KMS-11 (cell line): ENCODE data around the gene EYA4.
"Not testable (repeated sequence)": the region's sequence is repeated elsewhere in the genome, so short reads cannot be mapped to it uniquely, and the experiment has no call there.

Experiments used
- H2AFZ ChIP-seq: fragments of 200-600 bp; sonication (generic); 2 replicates; pipeline ENCODE4 v1.6.1; 2016; ENCODE audit warnings: antibody characterized with exemption, mixed run types, low read depth
- H3K27ac ChIP-seq: fragments of 200-600 bp; sonication (generic); 2 replicates; pipeline ENCODE4 v1.6.1; 2016; ENCODE audit warnings: mild to moderate bottlenecking, mixed run types
- H3K27me3 ChIP-seq: fragments of 200-600 bp; sonication (generic); 2 replicates; pipeline ENCODE4 v1.6.1; 2017; ENCODE audit warnings: mild to moderate bottlenecking, low read depth, mixed run types, moderate library complexity; ENCODE audit not compliant: insufficient read depth
- H3K36me3 ChIP-seq: fragments of 200-600 bp; sonication (generic); 2 replicates; pipeline ENCODE4 v1.6.1; 2017; ENCODE audit warnings: mild to moderate bottlenecking, mixed run types; ENCODE audit not compliant: insufficient read depth
- H3K4me1 ChIP-seq: fragments of 200-600 bp; sonication (generic); 2 replicates; pipeline ENCODE4 v1.6.1; 2016; ENCODE audit warnings: mild to moderate bottlenecking, low read depth, mixed run types; ENCODE audit not compliant: poor library complexity, severe bottlenecking
- H3K4me2 ChIP-seq: fragments of 200-600 bp; sonication (generic); 2 replicates; pipeline ENCODE4 v1.7.0; 2016; ENCODE audit warnings: mild to moderate bottlenecking, mixed run types
- H3K4me3 ChIP-seq: fragments of 200-600 bp; sonication (generic); IDR thresholded peaks from 2 replicates; pipeline ENCODE4 v1.6.1; 2017; ENCODE audit warnings: low read depth, low read length, mixed read lengths; ENCODE audit not compliant: insufficient read depth
- H3K79me2 ChIP-seq: fragments of 200-600 bp; sonication (generic); 2 replicates; pipeline ENCODE4 v1.6.1; 2016; ENCODE audit warnings: low read depth, mixed run types; ENCODE audit not compliant: insufficient read depth
- H3K9ac ChIP-seq: fragments of 200-600 bp; sonication (generic); 2 replicates; pipeline ENCODE4 v1.6.1; 2016; ENCODE audit warnings: mild to moderate bottlenecking, mixed run types
- H4K20me1 ChIP-seq: fragments of 200-600 bp; sonication (generic); 2 replicates; pipeline ENCODE4 v1.6.1; 2016; ENCODE audit warnings: mild to moderate bottlenecking, mixed run types; ENCODE audit not compliant: insufficient read depth
- CTCF ChIP-seq: fragments of 200-600 bp; sonication (generic); conservative IDR thresholded peaks from 2 replicates; pipeline ENCODE4 v1.6.1; 2017; ENCODE audit warnings: low read depth, mild to moderate bottlenecking, antibody characterized with exemption, low read length, moderate library complexity, mixed read lengths

The EYA4 gene

GRCh38 chr6:133549371-133549801 is 308.2 kb downstream of the EYA4 start:
- Histone ChIP-seq H3K27ac (no peak overlapping the region), H2AFZ (no peak overlapping the region), H3K9ac (no peak overlapping the region), H4K20me1 (no peaks in the 10 kb centered on the region), H3K27me3 (no peaks in the 10 kb centered on the region), H3K4me1 (no peaks in the 10 kb centered on the region), H3K79me2 (no peaks in the 10 kb centered on the region), H3K4me2 (no peak overlapping the region), H3K36me3 (no peaks in the 10 kb centered on the region), H3K4me3 (no peak overlapping the region)
- TF ChIP-seq CTCF: no peak

- Histone ChIP-seq H3K9ac (no peak overlapping the region), H3K27ac (no peak overlapping the region), H2AFZ (no peak overlapping the region), H3K4me3 (no peak overlapping the region), H3K4me1 (no peaks in the 10 kb centered on the region), H3K27me3 (no peaks in the 10 kb centered on the region), H4K20me1 (no peaks in the 10 kb centered on the region), H3K4me2 (no peak overlapping the region), H3K79me2 (no peaks in the 10 kb centered on the region), H3K36me3 (no peaks in the 10 kb centered on the region)
- TF ChIP-seq CTCF: no peak
Measured at GRCh38 chr6:133550026-133550425, 308.9 kb downstream of the EYA4 start.

- H3K79me2 ChIP-seq: no peaks in the 10 kb centered on the region
- H3K9ac ChIP-seq: no peak overlapping the region
- no peak overlapping the region for H3K4me3 ChIP-seq
- H3K36me3 ChIP-seq: no peaks in the 10 kb centered on the region
- no peak overlapping the region for H3K27ac ChIP-seq
- no peak overlapping the region for H2AFZ ChIP-seq
- H4K20me1 ChIP-seq: no peaks in the 10 kb centered on the region
- no peak overlapping the region for H3K4me2 ChIP-seq
- H3K4me1 ChIP-seq: no peaks in the 10 kb centered on the region
- H3K27me3 ChIP-seq: no peaks in the 10 kb centered on the region
- no peak for TF ChIP-seq CTCF
Measured at GRCh38 chr6:133551436-133551835, 310.3 kb downstream of the EYA4 start.

- Histone ChIP-seq H3K9ac (no peak overlapping the region), H3K27me3 (no peaks in the 10 kb centered on the region), H3K36me3 (no peaks in the 10 kb centered on the region), H3K79me2 (no peaks in the 10 kb centered on the region), H3K27ac (no peak overlapping the region), H4K20me1 (no peaks in the 10 kb centered on the region), H3K4me2 (no peak overlapping the region), H2AFZ (no peak overlapping the region), H3K4me3 (no peak overlapping the region), H3K4me1 (no peaks in the 10 kb centered on the region)
- TF ChIP-seq CTCF: no peak
Measured at GRCh38 chr6:133551847-133552341, 310.7 kb downstream of the EYA4 start.

- no peak overlapping the region for H3K4me3 ChIP-seq
- H3K4me2 ChIP-seq: no peak overlapping the region
- no peaks in the 10 kb centered on the region for H3K36me3 ChIP-seq
- H4K20me1 ChIP-seq: no peaks in the 10 kb centered on the region
- no peak overlapping the region for H3K9ac ChIP-seq
- H3K27me3 ChIP-seq: no peaks in the 10 kb centered on the region
- no peak overlapping the region for H3K27ac ChIP-seq
- no peaks in the 10 kb centered on the region for H3K79me2 ChIP-seq
- peak; percentile 71 for TF ChIP-seq CTCF
- H3K4me1 ChIP-seq: no peaks in the 10 kb centered on the region
- no peak overlapping the region for H2AFZ ChIP-seq
Measured at GRCh38 chr6:133553652-133554051, 312.5 kb downstream of the EYA4 start.

GRCh38 chr6:133554121-133554520 is 313.0 kb downstream of the EYA4 start:
- not testable (repeated sequence) for H3K27ac ChIP-seq, H3K9ac ChIP-seq, H4K20me1 ChIP-seq, H3K36me3 ChIP-seq, H3K4me2 ChIP-seq, H3K4me1 ChIP-seq, H2AFZ ChIP-seq, H3K27me3 ChIP-seq, H3K4me3 ChIP-seq, H3K79me2 ChIP-seq
